NT2/D1 (cell line): ENCODE measurements around the gene TAAR8.
"Not testable (repeated sequence)": the region's sequence is repeated elsewhere in the genome, so short reads cannot be mapped to it uniquely, and the experiment has no call there.

Experiments used
- DNase-seq: peaks from one replicate; pipeline ENCODE4 v3.0.0-alpha.2; 2011; ENCODE audit warnings: low read depth, low spot score
- H3K27me3 ChIP-seq: 2 replicates; pipeline ENCODE4 v1.6.0; 2011; ENCODE audit warnings: mild to moderate bottlenecking; ENCODE audit not compliant: insufficient read length, insufficient read depth
- H3K36me3 ChIP-seq: 2 replicates; pipeline ENCODE4 v1.6.1; 2011; ENCODE audit warnings: mild to moderate bottlenecking, low read length, mixed read lengths; ENCODE audit not compliant: insufficient read depth, insufficient read length
- H3K4me1 ChIP-seq: 2 replicates; pipeline ENCODE4 v1.5.1; 2011; ENCODE audit not compliant: insufficient read depth, insufficient read length
- H3K4me3 ChIP-seq: 2 replicates; pipeline ENCODE4 v1.5.1; 2011; ENCODE audit warnings: low read depth; ENCODE audit not compliant: insufficient read length
- H3K9ac ChIP-seq: 2 replicates; pipeline ENCODE4 v1.6.0; 2011; ENCODE audit warnings: low read depth; ENCODE audit not compliant: insufficient read length
- H3K9me3 ChIP-seq: 2 replicates; pipeline ENCODE4 v1.5.1; 2011; ENCODE audit warnings: mild to moderate bottlenecking, low read length; ENCODE audit not compliant: insufficient read depth
- SUZ12 ChIP-seq: IDR thresholded peaks from 2 replicates; pipeline ENCODE4 v1.6.1; 2011; ENCODE audit not compliant: insufficient read length, insufficient read depth; ENCODE audit errors: extremely low read depth
- YY1 ChIP-seq: IDR thresholded peaks from 2 replicates; pipeline ENCODE4 v1.6.1; 2011; ENCODE audit not compliant: insufficient read length, insufficient read depth
- ZNF274 ChIP-seq: IDR thresholded peaks from 2 replicates; pipeline ENCODE4 v1.6.1; 2011; ENCODE audit warnings: mild to moderate bottlenecking, low read depth, low read length

Gene TAAR8

DNA sequence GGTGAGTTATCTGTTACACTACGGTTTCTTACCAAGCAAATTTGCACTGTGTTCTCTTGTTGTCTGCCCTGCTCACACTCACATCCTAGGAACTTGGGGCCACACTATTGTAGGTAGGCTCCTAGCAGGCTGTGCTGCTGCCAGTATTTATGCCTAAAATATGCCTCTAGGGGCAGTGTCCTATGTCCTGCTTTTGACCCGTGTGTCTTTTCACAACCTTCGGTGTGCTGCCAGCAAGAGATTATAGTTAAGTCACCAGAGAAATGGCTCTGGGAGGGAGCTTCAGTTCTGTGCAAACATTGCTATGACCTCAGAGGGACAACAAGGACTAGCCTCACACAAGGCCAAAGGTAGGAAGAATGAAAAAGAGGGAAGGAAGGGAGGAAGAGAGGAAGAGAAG is 46.0 kb downstream of the TAAR8 start:
- H3K4me1 ChIP-seq = no peaks in the 10 kb centered on the region
- H3K9me3 ChIP-seq = no peaks in the 10 kb centered on the region
- no peaks in the 10 kb centered on the region for H3K27me3 ChIP-seq
- H3K9ac ChIP-seq = no peak overlapping the region
- no peak for TF ChIP-seq SUZ12
- TF ChIP-seq YY1 = no peak
- no peak for TF ChIP-seq ZNF274
- no peak for DNase-seq
- no peak overlapping the region for H3K4me3 ChIP-seq
- H3K36me3 ChIP-seq = no peaks in the 10 kb centered on the region

DNA sequence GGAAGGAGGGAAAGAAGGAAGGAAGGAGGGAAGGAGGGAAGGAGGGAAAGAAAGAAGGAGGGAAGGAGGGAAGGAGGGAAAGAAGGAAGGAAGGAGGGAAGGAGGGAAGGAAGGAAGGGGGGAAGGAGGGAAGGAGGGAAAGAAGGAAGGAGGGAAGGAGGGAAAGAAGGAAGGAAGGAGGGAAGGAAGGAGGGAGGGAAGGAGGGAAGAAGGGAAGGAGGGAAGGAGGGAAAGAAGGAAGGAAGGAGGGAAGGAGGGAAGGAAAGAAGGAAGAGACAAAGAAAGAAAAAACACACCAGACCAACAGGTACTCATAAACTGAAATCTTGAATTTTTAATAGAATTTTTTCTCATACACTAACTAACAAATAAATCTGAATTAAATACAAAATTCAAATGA is 48.4 kb downstream of the TAAR8 start:
- not testable (repeated sequence) for H3K4me1 ChIP-seq, H3K9ac ChIP-seq, H3K27me3 ChIP-seq, DNase-seq, H3K36me3 ChIP-seq, H3K9me3 ChIP-seq, H3K4me3 ChIP-seq
